ENCODE data around the gene BPGM.
"Not testable (repeated sequence)": the region's sequence is repeated elsewhere in the genome, so short reads cannot be mapped to it uniquely, and the experiment has no call there.

Gene BPGM

DNA sequence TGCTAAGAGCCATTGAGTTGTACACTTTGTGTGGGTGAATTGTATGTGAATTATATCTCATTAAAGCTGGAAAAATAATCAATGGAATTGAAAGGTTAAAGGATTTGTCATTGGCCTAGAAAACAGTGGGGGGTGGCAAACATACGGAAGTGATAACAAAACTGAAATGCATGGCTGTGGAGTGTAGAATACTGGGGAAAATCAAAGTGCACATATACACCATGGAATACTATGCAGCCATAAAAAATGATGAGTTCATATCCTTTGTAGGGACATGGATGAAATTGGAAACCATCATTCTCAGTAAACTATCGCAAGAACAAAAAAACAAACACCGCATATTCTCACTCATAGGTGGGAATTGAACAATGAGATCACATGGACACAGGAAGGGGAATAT lies 18.4 kb downstream of the BPGM start:
- not testable (repeated sequence) for DNase-seq (ENCODE audit: low spot score)

DNA sequence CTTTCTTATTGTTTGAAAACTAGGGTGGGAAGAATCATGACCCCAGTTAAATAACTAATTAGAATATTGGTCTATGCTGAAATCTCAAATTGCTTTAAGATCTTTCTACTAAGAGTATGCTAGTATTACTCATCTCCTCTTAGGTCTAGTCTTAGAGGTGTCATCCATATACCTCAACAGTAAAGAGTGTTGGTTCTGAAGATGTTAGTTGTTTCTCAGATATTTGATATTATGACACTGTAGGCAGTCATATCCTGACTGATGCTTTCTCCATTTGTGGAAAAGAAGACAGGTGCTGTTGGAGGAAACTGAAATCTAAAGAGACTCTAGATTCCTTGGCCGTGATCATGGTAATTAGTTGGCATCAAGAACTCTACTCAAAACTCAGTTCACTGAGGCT lies 21.2 kb downstream of the BPGM start:
- DNase-seq (ENCODE audit: low spot score): no peak

DNA sequence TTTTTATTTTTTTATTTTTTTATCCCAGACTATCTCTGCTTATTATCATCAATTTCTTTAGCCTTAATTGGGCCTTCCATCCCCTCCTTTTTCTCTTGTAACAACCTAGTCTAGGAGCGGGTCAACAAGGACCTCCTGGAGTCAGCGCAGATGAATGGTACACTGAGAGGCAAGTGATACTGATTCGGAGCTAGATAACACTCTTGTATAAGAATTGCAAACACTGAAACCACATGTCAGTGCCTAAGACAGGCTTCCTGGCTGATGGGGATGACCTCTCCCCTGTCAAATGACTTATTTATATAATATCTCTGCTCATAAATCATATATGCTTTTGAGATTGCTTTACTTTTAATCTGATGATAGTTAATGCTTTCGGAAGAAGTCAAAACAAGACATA lies 22.7 kb downstream of the BPGM start:
- DNase-seq (ENCODE audit: low spot score): no peak

DNA sequence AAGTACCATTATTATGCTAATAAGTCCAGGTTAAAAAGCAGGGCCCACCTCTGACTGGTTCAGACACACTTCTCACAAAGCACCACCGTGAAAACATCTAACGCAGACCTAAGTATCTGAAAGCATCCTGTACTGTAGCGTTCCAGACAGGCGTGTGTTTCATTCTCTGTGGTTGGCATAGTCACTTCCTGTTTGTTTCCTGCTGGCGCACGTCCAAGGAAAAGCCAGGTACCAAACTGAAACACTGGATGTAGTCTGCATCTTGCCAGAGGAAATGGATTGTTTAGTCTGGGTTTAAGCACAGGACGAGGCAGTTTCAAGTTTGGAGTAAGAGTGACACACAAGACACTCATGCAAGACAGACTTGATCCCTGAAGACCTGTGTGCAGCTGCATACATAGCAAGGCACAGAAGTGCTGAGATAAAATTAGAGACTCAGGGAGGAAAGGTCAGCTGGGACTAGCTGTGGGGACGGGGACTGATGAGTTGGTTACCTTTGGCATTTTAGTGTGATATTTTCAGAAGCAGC lies 23.3 kb downstream of the BPGM start:
- no peak for DNase-seq (ENCODE audit: low spot score)

DNA sequence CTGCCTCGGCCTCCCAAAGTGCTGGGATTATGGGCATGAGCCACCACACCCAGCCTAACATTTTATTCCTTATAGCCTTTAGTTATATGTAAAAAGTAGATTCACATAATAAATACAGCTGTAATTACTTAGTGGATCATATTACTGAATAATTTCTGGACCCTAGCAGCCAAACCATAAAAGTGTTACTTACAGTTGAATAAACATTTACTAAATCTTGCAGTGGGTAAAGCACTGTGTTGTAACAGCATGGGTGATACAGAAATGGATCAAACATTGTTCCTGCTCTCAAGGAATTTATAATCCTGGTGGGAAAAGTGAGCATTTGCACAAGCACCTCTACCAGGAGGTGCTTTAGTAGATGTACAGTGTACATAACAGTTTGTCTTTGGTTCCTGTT lies 25.0 kb downstream of the BPGM start:
- no peak for DNase-seq (ENCODE audit: low spot score)

DNA sequence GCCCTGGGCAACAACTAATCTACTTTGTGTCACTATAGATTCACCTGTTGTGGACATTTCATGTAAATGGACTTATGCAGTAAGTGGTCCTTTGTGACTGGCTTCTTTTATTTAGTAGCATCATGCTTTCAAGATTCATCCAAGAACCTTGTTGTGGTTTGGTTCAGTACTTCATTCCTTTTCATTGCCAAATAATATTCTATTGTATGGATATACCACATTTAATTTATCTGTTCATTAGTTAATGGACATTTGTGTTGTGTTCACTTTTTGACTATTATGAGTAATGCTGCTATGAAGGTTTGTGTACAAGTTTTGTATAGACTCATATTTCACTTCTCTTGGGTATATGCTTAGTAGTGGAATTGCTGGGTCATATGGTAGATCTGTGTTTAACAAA lies 27.8 kb downstream of the BPGM start:
- no peak for DNase-seq (ENCODE audit: low spot score)

DNA sequence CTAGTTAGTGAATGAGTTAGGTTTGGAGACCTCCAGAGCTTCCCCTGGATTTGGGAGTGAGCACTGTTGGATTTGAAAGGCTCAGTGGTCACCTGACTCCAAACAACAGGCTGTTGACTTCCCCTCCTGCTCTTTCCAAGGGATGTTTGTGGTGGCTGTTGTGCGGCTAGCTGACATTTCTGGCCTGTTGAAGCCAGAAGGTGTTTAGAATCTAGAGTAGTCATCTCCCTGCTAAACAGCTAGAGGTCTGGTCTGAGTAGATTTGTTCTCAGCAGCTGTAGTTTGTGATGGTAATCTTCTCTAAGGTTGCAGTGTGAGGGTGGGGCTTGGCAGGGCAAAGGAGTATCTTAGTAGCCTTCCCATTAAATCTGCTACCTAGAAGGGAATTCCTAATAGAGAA lies 30.1 kb downstream of the BPGM start:
- DNase-seq (ENCODE audit: low spot score): no peak

DNA sequence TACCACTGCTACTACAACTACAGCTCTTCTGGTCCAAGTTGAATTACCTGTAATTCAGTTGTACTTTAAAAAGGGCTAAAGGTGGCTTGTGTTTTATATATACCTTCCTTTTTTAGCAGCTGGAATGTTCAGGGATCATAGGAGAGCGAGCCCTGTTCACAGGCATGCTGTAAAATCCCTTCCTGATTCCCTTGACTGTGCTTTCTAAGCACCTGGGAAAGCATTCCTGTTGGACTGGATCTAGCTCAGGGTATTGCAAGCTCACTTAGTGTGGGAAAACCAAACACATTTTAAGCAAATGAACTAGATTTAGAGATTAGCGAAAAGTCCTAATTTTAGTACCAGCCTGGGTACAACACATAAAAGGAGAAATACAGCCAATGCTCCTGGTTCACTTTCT lies 31.5 kb downstream of the BPGM start:
- no peak for DNase-seq (ENCODE audit: low spot score)

DNA sequence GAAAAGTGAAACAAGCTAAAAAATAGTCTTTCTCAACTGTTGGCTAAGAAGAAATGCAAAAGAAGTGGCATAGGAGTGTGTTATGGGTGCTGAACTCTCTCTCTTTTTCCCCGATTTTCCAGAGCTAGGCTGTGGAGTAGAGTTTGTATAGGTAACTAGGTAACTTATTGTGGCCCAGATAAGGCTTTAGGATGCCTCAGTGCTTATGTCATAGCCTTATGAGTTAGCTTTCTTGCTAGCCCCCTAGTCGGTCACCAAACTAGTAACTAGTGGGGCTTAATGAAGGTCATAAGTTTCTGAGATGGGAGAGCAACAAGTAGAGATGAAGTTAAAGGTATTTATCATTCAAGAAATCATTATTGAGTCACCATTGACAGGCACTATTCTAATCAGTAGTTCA lies 32.4 kb downstream of the BPGM start:
- no peak for DNase-seq (ENCODE audit: low spot score)

DNA sequence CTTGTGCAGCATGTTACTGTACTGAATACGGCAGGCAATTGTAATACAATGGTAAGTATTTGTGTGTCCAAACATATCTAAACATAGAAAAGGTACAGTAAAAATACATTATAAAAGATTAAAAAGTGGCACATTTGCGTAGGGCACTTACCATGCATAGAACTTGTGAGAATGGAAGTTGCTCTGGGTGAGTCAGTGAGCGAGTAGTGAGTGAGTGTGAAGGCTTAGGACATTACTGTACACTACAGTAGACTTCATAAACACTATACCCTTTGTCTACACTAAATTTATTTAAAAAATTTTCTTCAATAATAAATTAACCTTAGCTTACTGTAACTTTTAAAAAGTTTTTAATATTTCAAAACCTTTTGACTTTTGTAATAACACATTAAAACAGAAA lies 37.5 kb downstream of the BPGM start:
- DNase-seq (ENCODE audit: low spot score): no peak

DNA sequence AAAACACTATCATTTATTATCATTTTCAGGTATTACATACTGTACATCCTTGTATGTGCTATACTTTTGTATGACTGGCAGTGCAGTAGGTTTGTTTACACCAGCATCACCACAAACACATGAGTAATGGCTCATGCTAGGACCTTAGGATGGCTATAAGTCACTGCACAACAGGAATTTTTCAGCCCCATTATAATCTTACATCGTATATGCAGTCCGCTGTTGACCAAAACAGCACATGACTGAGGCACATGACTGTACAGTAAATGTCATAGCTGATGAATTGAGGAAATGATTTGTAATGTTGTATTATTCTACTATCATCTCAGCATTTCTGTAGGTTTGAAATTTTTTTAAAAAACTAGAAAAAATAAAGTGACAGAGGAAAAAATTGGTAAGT lies 38.6 kb downstream of the BPGM start:
- DNase-seq (ENCODE audit: low spot score): no peak

DNA sequence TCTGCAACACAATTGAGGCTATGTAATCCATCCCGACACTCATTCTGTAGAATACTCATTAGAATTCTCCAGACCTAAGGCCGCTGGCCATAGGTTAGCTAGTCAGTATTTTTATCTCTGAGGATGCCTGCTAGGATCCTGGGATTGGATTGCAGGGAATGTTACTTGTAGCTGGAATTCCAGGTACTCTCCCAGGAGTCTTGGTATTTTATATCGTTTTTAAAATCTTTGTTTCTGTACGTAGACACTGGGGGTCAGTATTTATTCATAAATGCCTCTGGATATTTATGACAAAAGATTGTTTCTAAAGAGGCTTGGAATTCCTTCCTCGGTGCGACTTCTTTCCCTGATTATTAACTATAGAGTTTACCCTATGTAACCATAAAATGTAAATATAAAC lies 40.1 kb downstream of the BPGM start:
- DNase-seq (ENCODE audit: low spot score): no peak

DNA sequence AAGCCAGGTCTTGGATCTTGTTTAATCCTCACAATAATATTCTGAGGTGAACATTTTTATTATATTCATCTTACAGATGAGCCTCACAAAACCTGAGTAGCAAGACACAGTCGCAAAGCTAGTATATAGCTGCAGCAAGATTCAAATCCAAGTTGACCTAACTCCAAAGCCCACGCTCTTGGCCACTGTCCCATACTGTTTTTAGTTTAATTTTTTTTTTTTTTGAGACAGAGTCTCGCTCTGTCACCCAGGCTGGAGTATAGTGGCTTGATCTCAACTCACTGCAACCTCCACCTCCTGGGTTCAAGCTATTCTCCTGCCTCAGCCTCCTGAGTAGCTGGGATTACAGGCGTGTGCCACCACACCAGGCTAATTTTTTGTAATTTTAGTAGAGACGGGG lies 42.9 kb downstream of the BPGM start:
- DNase-seq (ENCODE audit: low spot score): not testable (repeated sequence)

DNA sequence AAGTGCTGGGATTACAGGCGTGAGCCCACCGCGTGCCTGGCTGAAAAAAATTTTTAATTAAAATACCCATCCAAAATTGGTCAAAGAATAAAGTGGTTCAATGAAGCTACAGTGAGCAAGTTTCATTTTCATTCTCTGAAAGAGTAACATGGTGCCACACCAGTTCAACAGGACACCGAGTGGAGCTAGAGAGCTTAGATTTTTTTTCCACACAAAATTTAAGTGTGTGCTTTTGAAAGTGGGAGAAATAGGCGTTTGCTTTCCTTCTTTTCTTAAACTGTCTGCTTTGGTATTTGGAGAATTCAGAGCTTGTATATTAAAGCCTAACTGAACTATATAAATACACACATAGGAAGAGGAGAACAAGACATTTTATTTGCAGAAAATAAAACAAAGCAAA lies 43.4 kb downstream of the BPGM start:
- DNase-seq (ENCODE audit: low spot score): no peak

DNA sequence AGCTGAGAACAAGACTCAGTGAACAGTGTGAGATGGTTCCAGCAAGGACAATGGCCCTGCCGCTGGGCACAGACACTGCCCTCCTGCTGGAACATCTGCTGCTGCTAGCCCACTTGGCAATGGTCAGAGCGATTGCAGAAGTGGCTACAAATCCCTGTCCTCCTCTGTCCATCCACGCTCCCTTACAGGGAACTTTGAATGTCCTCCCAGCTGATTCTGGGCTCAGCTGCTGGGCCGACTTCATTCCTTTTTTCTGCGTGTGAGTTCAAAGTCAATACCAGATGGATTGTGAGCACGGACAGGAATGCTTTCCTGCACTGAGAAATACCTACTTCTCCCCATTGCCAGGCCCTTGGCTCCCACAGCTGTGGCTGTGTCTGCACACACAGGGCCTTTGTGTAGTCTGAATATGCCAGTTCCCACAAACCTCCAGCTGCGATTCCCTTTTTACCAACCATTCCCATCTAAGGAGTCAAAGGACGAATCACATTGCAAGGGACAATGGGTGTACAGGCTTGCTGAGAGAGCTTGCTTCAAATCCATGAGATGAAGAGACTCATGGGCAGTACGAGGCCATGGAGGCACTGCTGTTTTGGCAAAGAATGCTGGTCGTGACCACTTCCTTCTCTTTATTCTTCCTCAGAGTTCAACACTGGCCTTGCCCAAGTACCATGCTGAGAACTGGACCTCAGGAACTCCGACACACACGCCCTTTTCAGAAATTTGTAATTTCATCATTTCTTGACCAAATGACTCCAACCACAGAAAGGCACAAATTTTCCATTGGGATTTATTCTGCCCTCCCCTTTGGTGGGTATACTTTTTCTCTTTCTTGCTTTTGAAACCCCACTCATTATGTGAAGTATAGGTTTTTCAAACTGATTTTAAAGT lies 44.2 kb downstream of the BPGM start:
- no peak for DNase-seq (ENCODE audit: low spot score)

DNA sequence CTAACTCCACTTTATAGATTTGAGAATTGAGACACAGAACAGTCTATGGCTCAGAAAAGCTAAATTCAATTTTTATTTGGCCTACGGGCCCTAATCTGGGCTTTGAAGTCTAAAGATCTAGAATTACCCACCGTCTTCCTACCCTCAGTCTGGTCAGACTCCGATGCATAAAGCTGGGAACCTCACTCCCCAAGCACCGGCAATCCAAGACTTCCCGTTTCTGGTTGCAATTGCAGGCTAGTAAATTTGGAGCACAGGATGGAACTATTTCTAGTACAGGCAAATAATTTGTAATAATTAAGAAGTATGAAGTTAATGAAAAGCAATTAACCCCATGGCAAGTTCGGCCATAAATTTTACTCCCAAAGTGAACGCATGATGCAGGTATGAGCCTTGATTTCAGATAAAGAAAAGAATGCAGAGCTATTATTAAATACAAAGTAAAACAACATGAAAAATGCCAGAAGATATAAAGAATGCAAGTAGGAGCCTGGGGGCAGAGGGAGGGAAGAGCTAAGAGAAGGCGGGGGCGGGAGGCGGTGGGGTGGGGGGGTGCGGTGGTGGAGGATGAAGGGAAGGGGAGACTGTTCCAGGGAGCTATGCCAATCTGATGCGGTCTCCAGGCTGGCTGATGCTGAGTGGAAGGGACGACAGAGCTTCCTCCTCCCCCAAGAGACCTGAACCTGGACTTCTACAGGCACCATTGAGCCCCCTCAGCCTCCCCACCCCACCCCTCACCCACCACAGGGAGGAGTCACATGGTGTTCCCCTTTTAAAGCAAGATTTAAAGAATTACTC lies 45.1 kb downstream of the BPGM start:
- no peak for DNase-seq (ENCODE audit: low spot score)

DNA sequence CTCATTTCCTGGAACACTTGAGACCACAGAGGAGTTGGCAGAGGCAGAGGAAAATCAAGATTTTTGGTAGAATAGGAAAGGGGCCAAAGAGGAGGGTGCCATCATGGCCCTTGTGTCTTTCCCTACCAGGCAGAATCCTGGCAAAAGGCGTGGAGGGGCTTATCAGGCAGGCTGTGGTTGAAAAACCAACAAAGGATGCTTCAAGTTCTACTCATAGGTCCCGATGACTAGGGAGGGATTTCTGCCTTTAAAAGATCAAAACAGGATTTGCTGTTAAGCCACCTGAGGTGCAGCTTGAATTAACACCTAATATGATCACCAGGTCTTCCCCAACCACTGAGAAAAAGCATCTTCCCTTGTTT lies 45.7 kb downstream of the BPGM start:
- DNase-seq (ENCODE audit: low spot score): no peak

DNA sequence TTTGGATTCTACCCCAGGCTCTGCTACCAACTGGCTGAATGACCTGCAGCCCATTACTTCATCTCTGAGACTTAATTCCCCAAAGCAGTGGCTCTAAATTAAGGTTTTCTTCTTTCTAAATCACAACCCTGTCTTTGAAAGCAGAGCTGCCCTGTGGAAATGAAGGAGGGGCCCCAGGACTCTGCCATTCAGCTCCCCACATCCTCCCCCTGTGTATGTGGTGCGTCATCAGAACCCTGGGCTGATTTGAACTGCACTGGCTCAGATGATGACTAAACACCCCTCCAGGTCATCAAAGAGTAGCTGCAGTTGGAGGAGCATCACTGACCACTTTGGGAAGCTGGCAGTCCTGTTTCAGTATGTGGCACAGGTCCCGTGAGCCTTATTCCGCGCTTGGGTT lies 46.6 kb downstream of the BPGM start:
- no peak for DNase-seq (ENCODE audit: low spot score)

DNA sequence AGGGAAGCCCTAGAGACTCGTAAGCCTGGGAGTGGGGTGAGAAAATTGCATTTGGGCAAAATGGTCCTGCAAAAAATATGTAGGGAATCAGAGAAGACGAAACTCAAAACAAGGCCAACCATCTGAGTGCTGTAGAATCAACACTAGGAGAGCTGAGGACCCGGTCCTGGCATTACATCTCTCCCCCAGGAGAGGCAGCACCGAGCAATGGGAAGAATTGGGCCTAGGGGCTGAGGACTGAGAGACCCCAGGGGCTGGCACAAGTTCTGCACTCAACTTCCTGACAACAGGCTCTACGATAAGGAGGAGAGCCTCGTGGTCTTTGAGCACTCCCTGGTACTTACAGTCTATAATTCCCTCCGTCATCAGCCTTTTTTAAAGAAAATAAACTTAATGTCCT lies 47.6 kb downstream of the BPGM start:
- DNase-seq (ENCODE audit: low spot score): no peak

DNA sequence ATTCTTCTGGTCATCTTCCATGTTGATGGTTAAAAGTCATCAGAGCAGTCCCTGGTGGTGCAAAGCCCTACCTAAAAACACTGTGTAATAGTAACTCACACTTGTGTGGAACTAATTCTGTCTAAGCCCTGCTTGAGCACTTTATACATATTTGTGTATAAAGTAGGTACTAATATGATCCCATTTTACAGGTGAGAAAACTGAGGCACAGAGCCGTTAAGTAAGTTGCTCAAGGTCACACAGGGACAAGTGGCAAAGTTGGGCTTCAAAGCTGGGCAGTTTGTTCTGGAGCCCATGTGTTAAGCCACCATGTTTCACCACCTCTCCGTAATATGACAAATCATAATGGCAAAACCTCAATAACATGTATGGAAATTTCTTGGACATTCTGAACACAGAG lies 48.1 kb downstream of the BPGM start:
- DNase-seq (ENCODE audit: low spot score): no peak

DNA sequence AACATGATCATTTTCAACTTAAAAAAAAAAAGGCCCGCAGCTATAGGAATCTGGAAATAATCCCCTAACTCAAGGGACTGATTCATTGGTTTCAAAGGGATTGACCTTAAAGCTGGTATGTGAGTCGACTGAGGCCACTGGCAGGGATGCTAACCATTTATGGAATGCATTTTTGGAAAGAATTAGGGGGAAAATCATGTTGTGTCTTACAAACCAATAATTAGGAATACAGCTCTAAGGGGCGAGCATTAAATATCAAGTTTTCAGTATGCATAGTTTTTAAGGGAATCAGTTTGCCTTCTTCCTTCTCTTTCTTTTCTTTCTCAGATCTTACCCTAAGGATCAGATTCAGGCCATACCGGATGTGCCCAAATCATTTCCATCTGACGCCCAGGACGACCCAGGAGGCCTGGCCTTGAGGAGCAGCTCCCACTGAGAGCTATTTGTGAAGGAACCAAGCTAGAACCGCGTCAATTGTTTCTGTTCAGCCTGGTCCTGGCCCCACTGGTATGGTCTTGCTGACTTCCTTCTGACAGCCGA lies 48.7 kb downstream of the BPGM start:
- no peak for DNase-seq (ENCODE audit: low spot score)

DNA sequence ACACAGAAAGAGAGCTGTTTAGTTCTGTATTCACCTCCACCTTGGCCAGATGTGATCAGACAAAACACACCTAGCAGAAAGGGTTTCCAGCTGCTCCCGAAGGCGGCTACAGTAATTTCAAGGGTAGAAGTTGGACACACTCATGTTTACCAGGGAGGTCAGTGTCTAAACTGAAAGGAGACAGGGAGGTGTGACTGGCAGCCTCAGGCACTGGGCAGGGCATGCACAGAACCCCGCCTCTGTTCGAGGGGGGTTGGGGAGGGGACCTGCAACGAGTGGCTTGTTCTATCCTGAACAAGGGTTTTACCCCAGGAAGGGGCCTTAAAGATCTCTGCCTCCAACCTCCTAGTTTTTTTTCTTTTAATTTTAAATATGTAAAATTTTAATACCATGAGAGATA lies 49.6 kb downstream of the BPGM start:
- no peak for DNase-seq (ENCODE audit: low spot score)

Measured in D341Med (cell line).